GM19238 (cell line): ENCODE measurements around the gene NFIX.
A peak's percentile ranks its signal among the peaks of the same experiment; 100 is the strongest.
"Not testable (repeated sequence)": the region's sequence is repeated elsewhere in the genome, so short reads cannot be mapped to it uniquely, and the experiment has no call there.

Source experiments
- DNase-seq: peaks from one replicate; pipeline ENCODE4 v3.0.0; 2011; ENCODE audit warnings: low spot score; ENCODE audit not compliant: insufficient read length

Gene NFIX

DNA sequence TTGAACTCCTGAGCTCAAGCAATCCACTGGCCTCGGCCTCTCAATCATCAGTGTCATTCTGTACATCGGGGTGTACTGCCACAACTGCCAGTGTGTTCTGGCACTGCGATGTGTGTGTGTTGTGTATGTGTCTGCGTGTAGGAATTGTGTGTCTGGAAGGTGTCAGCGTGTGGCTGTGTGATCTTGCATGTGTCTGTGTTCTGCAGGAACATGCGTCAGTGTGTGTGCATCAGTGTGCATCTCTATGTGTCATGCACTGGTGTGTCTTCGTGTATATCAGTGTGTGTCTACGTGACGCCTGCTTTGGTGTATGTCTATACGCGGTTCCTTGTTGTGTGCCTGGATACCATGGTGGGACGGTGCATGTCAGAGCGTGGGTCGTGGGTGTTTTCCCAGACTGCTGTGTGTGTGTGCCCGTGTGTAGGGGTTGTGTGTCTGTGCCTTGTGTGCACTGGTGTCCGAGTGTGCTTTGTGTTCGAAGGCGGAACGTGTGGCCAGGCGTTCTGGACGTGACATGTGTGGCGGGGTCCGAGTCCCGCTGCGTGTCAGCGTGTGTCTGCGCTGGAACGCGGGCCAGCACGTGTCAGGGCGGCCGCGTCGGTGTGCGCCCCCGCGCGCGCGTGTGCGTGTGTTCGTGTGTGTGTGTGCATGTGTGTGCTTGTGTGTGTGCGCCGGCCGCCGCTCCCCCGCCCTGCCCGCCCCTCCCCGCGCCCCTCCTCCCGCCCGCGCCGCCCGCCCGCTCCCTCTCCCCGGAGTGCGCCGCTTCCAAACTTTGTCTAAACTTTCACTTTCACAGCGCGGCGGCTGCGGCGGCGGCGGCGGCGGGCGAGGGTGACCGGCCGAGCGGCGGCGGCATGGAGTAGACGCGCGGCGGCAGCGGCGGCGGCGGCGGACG, at the start of gene NFIX:
Gene NFIX (plus strand): TSS at position 775 of the 895 bp plus-strand sequence. CDS start 363 bp downstream, outside the sequence.
- DNase-seq: peak; percentile 53

DNA sequence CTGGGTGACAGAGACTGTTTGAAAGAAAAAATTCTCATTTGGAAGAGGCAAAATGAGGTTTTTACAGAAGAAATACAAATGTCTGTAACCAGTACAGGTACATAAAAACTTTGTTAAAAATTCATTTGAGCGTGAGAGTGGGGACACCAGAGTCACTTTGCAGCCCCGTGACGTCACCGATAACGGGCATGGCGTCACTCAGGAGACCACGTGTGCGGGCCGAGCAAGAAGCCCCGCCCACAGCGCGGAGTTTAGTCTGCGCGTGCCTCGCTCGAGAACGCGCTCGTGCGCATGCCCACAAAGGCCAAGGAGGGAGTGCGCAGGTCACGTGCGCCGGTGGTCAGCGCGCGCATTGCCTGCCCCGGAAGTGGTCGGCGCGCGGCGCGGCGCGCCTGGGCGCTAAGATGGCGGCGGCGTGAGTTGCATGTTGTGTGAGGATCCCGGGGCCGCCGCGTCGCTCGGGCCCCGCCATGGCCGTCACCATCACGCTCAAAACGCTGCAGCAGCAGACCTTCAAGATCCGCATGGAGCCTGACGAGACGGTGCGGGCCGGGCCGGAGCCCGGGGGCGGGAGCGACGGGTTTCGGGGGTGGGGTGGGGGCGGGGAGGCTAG, 49.7 kb upstream of the NFIX start, which contains the start of gene RAD23A:
Gene RAD23A (plus strand): TSS at position 384 of the 613 bp plus-strand sequence. CDS start 87 bp downstream, at position 471.
- DNase-seq: peak; percentile 92

DNA sequence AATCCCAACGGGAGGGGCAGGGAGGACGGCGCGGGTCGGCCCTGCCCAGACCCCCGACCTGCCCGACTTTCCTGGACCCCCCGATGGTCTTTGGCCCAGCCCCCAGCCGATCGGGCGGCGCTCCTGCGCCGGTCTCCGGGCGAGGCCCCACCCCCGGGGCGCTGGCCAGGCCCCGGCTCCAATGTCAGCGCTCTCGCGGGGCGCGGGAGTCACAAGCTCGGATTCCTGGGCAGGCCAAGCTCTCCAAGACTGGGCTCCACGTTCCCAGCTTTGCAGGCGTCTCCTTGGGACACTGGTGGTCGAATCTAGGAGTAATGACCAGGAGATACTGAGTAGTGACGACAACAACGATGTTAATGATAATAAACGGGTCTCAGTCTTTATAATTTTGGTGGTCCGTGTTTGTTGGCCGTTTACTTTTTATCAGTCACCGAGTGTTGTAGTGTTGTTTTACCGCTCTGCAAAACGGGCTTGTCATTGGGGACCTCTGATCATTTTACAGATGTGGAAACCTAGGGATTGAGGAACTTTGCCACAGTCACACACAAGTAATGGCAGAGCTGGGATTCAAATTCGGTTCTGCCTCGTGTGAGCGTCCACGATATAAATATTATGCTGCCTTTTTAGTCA, 49.1 kb upstream of the NFIX start:
- no peak for DNase-seq

DNA sequence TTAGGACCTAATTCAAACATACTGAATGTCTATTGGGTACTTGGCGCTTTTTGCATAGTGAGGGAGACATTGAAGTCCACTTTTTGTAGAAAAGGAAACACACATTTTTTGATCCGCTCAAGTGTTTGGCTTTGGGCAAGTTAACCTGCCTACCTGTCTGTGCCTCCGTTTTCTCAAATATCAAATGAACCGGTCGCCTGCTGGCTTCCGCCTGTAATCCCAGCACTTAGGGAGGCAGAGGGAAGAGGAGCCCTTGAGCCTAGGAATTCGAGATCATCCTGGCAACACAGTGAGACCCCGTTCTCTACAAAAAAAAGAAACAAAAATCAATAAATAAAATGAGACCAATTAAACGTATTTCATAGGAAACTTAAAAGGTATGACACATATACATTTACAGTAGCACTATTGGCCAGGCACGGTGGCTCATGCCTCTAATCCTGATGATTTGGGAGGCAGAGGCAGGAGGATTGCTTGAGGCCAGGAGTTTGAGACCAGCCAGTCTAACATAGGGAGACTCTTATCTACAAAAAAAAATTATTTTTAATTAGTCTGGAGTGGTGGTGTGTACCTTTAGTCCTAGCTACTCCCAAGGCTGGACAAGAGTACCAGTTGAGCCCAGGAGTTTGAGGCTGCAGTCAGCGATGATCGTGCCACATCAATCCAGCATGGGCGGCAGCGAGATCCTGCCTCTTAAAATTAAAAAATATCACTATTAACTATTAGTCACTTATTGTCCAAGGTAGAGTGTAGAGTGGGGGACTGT, 48.4 kb upstream of the NFIX start:
- no peak for DNase-seq

DNA sequence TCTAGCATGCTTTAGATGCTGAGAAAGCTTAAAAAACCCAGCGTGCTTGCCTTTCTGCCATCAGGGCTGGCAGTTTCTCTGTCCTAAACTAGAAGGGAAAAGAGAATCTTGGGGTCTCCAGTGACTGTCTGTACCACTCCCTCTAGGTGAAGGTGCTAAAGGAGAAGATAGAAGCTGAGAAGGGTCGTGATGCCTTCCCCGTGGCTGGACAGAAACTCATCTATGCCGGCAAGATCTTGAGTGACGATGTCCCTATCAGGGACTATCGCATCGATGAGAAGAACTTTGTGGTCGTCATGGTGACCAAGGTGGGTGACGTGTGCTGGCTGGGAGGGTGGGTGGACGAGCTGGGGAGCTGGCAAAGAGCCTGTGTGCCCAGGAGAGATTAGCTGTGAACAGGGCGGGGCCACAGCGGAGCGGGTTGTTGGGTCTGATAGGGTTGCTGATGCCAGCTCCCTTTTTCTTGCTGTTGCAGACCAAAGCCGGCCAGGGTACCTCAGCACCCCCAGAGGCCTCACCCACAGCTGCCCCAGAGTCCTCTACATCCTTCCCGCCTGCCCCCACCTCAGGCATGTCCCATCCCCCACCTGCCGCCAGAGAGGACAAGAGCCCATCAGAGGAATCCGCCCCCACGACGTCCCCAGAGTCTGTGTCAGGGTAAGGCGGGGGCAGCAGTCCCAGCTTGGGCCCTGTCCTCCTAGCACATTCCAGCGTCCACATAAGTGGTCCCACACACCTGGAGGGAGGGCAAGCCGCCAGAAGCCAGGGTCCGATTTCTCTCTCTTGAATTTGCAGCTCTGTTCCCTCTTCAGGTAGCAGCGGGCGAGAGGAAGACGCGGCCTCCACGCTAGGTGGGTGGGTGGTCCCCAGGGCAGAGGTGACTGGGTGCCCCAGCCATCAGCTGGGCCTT, 47.3 kb upstream of the NFIX start:
- DNase-seq: no peak

DNA sequence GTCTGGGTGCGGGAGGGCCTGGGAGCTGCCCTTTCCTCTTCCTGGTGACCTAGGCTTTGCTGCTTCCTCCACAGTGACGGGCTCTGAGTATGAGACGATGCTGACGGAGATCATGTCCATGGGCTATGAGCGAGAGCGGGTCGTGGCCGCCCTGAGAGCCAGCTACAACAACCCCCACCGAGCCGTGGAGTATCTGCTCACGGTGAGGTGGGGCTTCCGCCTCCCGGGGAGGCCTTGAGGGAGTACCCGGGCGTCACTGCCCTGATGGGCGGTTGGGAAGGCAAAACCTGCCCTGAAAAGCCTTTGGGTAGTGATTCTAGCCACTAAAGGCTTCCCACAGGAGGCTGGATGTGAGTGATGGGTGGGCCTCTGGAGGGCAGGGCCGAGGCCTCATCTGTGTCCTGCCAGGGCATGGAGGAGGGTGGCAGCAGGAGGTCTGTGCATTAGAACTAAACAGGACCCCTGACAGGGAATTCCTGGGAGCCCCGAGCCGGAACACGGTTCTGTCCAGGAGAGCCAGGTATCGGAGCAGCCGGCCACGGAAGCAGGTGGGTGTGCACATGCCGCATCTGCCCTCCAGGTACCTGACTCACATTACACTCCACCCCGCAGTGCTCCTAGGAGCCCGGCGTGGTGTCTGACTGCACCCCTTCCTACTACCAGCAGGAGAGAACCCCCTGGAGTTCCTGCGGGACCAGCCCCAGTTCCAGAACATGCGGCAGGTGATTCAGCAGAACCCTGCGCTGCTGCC, 46.5 kb upstream of the NFIX start:
- no peak for DNase-seq

DNA sequence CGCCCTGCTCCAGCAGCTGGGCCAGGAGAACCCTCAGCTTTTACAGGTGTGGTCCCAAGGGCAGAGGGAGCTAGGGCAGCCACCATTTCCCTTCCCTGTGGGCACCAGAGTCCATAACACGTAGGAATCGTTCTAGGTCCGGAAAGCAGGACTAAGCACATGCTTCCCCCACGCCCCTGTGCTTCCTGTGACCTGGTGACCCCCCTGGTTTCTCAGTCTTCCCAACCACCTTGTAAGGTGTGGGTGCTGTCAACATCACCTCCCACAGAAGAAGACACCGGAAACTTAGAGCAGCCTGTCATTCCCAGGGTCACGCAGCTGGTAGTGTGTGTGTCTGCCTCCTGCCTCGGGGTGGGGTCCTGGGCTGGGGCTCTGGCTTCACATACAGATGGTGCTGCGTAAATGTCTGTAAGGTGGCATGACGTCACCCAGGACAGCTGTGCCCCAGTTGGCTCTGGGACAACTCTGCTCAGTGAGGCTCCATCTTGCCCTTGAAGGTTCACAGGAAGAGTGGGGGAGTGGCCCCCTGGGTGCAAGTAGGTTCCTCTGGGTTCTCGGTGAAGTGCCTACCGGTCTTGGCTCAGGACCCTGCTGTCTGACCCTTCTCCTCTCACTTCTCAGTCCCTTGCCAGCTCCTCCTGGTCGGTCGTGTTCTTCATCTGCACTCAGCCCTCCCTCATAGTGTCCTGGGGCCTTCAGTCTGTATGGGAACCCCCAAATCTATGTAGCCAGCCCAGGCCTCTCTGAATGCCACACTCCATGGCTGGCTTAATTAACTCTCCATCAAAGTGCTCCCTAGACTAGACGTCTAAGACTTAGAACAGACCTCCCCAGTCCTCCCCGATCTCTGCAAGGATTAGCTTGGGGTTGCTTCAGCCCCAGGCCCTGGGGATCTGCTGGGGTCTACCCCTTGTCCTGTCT, 45.7 kb upstream of the NFIX start:
- no peak for DNase-seq

DNA sequence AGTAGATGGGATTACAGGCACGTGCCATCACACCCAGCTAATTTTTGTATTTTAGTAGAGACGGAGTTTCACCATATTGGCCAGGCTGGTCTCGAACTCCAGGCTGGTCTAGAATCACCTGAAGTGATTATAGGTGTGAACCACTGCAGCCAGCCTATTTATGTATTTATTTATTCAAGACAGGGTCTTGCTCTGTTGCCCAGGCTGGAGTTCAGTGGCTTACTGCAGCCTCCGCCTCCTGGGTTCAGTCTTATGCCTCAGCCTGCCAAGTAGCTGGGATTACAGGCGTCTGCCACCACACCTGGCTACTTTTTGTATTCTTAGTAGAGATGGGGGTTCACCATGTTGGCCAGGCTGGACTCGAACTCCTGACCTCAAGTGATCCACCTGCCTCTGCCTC, 43.2 kb upstream of the NFIX start:
- not testable (repeated sequence) for DNase-seq

DNA sequence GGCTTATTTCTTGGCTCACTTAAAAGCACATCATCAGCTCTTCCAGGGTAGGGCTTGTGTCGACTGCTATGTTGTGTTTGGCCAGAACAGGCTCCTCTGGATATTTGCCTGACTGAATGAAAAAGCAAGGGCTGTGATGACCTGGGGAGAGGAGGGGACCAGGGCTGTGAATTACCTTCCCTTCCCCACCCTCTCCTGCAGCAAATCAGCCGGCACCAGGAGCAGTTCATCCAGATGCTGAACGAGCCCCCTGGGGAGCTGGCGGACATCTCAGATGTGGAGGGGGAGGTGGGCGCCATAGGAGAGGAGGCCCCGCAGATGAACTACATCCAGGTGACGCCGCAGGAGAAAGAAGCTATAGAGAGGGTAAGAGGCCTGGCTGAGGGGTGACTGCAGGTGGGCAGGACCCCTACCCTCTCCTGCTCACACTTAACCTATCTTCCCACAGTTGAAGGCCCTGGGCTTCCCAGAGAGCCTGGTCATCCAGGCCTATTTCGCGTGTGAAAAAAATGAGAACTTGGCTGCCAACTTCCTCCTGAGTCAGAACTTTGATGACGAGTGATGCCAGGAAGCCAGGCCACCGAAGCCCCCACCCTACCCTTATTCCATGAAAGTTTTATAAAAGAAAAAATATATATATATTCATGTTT, 42.7 kb upstream of the NFIX start:
- no peak for DNase-seq

DNA sequence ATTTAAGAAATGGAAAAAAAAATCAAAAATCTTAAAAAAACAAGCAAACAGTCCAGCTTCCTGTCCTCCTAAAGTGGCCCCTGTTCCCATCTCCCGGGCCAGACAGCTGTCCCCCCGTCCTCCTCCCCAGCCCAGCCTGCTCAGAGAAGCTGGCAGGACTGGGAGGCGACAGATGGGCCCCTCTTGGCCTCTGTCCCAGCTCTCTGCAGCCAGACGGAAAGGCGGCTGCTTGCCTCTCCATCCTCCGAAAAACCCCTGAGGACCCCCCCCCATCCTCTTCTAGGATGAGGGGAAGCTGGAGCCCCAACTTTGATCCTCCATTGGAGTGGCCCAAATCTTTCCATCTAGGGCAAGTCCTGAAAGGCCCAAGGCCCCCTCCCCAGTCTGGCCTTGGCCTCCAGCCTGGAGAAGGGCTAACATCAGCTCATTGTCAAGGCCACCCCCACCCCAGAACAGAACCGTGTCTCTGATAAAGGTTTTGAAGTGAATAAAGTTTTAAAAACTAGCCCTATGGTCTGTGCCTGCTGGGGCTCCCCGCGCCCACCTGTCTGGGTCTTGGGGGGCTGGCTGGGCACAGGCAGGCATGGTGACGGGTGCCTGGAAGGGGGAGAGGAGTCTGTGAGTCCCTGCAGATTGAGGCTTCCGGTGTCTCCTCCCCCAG, 42.0 kb upstream of the NFIX start:
- DNase-seq: no peak

DNA sequence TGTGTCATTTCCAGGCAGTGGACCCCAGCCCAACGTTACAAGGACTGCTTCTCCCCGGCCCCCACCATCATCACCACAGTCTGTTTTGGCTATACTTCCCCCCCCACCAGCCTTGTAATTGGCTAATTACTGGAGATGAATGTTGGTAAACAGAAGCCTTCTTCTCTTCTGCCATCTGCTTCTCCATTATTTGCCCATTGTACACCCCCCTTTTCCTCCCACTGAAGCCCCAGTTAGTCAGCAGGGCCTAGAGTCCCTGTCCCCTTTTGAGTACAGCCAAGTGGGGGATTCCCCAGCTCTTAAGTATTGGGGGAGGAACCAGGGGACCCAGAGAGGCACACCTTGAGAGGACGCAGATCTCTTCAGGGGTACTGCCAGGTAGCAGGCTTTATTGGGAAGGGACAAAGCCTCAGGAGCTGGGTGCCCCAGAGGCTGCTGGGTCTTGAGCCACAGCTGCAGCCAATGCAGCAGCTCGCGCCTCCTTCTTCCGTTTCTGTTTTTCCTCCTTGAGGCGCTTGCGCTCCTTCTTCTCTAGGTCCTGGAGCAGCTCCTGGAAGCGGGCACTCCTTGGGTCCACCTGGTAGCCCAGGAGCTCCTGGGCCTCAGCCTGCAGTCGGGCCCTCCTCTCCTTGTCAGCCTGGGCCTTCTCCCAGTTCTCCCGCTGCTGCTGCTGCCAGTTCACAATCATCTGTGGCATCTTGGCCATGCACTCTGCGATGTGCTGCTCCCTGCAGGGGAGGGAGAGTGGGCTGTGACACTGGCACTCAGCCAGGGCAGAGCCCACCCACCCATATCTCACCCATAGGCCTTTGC, 41.3 kb upstream of the NFIX start:
- DNase-seq: no peak

DNA sequence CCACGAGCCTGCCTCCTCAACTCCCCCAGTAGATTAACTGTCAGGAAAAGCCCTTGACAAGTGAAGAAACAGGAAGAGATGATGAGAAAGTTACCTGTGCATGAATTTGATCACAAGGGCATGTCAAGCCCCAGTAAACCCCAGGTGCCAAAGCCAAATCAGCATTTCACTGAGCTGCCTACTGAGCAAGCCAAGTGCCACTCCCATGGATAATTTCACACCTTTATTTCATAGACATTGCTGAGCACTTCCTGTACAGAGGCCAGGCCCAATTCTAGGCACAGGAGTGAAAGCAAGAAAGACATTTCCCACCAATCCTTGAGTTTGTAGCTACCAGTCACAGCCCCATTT, 40.7 kb upstream of the NFIX start:
- no peak for DNase-seq

DNA sequence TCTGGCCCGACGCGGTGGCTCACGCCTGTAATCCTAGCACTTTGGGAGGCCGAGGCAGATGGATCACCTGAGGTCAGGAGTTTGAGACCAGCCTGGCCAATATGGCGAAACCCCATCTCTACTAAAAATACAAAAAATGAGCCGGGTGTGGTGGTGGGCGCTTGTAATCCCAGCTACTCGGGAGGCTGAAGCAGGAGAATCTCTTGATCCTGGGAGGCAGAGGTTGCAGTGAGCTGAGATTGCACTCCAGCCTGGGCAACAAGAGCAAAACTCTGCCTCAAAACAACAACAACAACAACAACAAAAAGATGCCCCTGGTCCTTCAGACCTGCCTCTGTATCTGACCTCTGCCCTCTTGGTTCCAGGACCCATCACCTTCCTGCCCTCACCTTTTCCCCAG, 39.7 kb upstream of the NFIX start:
- not testable (repeated sequence) for DNase-seq

DNA sequence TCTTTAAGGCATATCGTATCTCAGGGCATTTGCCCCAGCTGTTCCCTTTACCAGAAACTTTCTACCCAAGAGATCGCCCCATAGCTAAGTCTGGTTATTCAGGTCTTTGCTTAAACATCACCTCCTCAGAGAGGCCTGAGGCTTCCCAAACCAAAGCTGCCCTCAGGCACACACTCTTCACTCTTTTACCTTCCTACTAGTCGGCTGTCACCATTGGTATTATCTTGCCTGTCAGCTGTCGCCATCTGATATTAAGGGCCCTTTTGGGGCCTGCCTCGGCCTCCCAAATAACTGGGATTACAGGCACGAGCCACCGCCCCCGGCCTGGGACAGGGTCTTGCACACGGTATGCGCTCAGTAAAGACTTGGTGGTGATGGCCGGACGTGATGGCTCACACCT, 39.3 kb upstream of the NFIX start:
- no peak for DNase-seq

DNA sequence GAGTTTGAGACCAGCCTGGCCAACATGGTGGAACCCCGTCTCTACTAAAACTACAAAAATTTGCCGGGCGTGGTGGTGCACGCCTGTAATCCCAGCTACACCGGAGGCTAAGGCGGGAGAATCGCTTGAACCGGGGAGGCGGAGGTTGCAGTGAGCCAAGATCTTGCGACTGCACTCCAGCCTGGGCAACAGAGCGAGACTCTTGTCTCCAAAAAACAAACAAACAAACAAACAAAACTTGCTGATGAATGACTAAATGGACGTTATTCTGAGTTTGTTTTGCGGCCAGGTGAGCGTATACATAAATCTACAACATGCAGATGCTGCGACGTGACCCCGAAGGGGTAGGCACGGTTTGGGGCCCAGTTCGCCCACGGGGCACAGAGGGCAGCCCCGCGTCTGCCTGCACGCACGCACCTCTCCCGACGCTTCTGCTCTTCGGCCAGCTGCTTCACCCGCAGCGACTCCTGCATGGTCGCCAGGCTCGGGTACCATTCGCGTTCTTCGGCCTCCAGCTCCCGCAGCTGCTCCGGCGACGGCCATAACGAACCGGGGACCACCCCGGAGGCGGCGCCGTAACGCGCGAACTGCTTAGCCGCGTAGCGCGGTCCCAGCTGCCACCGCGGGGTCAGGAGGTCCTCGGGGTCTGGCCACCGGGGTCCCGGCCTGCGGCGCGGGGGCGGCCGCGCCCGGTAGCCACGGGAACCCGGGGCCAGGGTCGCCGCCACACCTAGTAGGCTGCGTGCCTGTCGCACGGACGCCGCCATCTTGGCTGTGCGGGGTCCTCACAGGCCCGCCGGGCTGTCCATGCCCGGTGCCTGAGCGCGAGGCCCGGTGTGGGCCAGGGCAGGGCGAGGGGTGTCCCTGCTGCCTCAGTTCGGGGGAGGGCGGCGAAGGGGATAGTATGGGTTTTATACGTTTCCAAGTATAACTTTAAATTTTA, 38.6 kb upstream of the NFIX start, which contains the start of gene GADD45GIP1:
Gene GADD45GIP1 (minus strand): TSS at position 778 of the 943 bp plus-strand sequence. CDS start 11 bp downstream, at position 767.
- peak; percentile 81 for DNase-seq
